H1 (cell line): Measurements from ENCODE around the gene SSUH2. TPM values are rescaled to one million over a fixed set of nuclear protein-coding genes. Genes with fewer than 3 reads are reported as not detected.

Source experiments
- CTCF ChIA-PET: fragments of 300-600 bp; sonication (Branson Sonifier 250); formaldehyde crosslinking; loops from one replicate; lab custom pipeline; 2021; ENCODE audit not compliant: partially characterized antibody; lab: Charles Lee
- POLR2A ChIA-PET: fragments of 300-600 bp; sonication (Branson Sonifier 250); formaldehyde crosslinking; loops from one replicate; lab custom pipeline; 2021; ENCODE audit warnings: inconsistent platforms; ENCODE audit not compliant: partially characterized antibody; lab: Charles Lee
- DNase-seq, 2 experiments: peaks; one replicate each; pipeline versions ENCODE4 v3.0.0 to v3.0.0-alpha.2; 2010 to 2022; ENCODE audit warnings: low spot score in 2 of 2, low read depth in 1 of 2, mixed read lengths in 1 of 2
- FAIRE-seq: peaks from 2 replicates; lab custom pipeline; 2011; peaks lifted over from hg19 to GRCh38; lab: Jason Lieb, UNC
- H2AFZ ChIP-seq: 2 replicates; pipeline ENCODE4 v1.8.1; 2012; ENCODE audit warnings: low read length, inconsistent platforms
- H2AK5ac ChIP-seq: 2 replicates; pipeline ENCODE4 v1.6.1; 2013; ENCODE audit warnings: low read depth, low read length
- H2BK120ac ChIP-seq: replicated peaks from 2 replicates; pipeline ENCODE3; 2013; ENCODE audit warnings: low read depth, low read length, inconsistent platforms
- H2BK12ac ChIP-seq: 2 replicates; pipeline ENCODE4 v1.6.1; 2013; ENCODE audit warnings: low read depth, low read length
- H2BK15ac ChIP-seq: 2 replicates; pipeline ENCODE4 v1.6.1; 2013; ENCODE audit warnings: low read length
- H2BK20ac ChIP-seq: 2 replicates; pipeline ENCODE4 v1.6.1; 2013; ENCODE audit warnings: low read length
- H2BK5ac ChIP-seq: 2 replicates; pipeline ENCODE4 v1.6.1; 2013; ENCODE audit warnings: low read depth, low read length
- H3K14ac ChIP-seq: 2 replicates; pipeline ENCODE4 v1.6.1; 2013; ENCODE audit warnings: inconsistent platforms; ENCODE audit not compliant: insufficient read length
- H3K18ac ChIP-seq: 2 replicates; pipeline ENCODE4 v1.6.1; 2013; ENCODE audit warnings: low read length; ENCODE audit errors: extremely low read depth
- H3K23ac ChIP-seq: 2 replicates; pipeline ENCODE4 v1.6.1; 2013; ENCODE audit warnings: inconsistent platforms; ENCODE audit not compliant: insufficient read length
- H3K23me2 ChIP-seq: 2 replicates; pipeline ENCODE4 v1.6.1; 2013; ENCODE audit warnings: low read depth, low read length
- H3K27ac ChIP-seq: 2 replicates; pipeline ENCODE4 v1.6.1; 2011; ENCODE audit warnings: low read depth, low read length, inconsistent platforms
- H3K27me3 ChIP-seq, 4 experiments: replicated peaks in 1 of 4; 1 replicate in 1 of 4; 2 replicates in 3 of 4; pipeline versions ENCODE4 v1.6.1 to v1.8.1; 2011 to 2013; ENCODE audit warnings: low read length in 3 of 4, mild to moderate bottlenecking in 3 of 4, inconsistent platforms in 2 of 4, mixed read lengths in 2 of 4, moderate library complexity in 1 of 4; ENCODE audit not compliant: control insufficient read depth in 3 of 4, insufficient read depth in 3 of 4; ENCODE audit errors: extremely low read depth in 1 of 4
- H3K36me3 ChIP-seq, 4 experiments: 2 replicates each; pipeline versions ENCODE4 v1.6.1 to v1.8.1; 2011 to 2013; ENCODE audit warnings: mild to moderate bottlenecking in 4 of 4, low read length in 3 of 4, moderate library complexity in 2 of 4, control low read depth in 1 of 4, inconsistent platforms in 1 of 4; ENCODE audit not compliant: insufficient read depth in 4 of 4, control insufficient read depth in 2 of 4
- H3K4ac ChIP-seq: replicated peaks from 2 replicates; pipeline ENCODE3; 2013; ENCODE audit warnings: low read length, low read depth, mixed read lengths, inconsistent platforms; ENCODE audit not compliant: insufficient read length
- H3K4me1 ChIP-seq, 4 experiments: replicated peaks in 1 of 4; 1 replicate in 1 of 4; 2 replicates in 3 of 4; pipeline versions ENCODE4 v1.6.1 to v1.8.1; 2011 to 2013; ENCODE audit warnings: low read length in 3 of 4, inconsistent platforms in 2 of 4, mixed read lengths in 1 of 4; ENCODE audit not compliant: insufficient read depth in 4 of 4, control insufficient read depth in 3 of 4
- H3K4me2 ChIP-seq, 2 experiments: 2 replicates each; pipeline versions ENCODE4 v1.6.1 to v1.8.1; 2011 to 2013; ENCODE audit warnings: low read depth in 2 of 2, low read length in 2 of 2, control low read depth in 1 of 2, inconsistent platforms in 1 of 2, mild to moderate bottlenecking in 1 of 2; ENCODE audit not compliant: insufficient read depth in 1 of 2
- H3K4me3 ChIP-seq, 4 experiments: fragments of 200-600, 300-600 bp in 1 of 4; sonication (generic), shearing (Covaris generic), sonication (Bioruptor Twin) in 1 of 4; 2 replicates each; pipeline versions ENCODE4 v1.5.1 to v1.8.1; 2011 to 2016; ENCODE audit warnings: low read length in 4 of 4, low read depth in 3 of 4, control low read depth in 2 of 4, inconsistent platforms in 2 of 4, mild to moderate bottlenecking in 2 of 4, mixed read lengths in 1 of 4, moderate library complexity in 1 of 4; ENCODE audit not compliant: insufficient read depth in 2 of 4; ENCODE audit errors: extremely low read depth in 1 of 4
- H3K56ac ChIP-seq: replicated peaks from 2 replicates; pipeline ENCODE3; 2013; ENCODE audit warnings: low read depth, mild to moderate bottlenecking, mixed read lengths, low read length, inconsistent platforms; ENCODE audit not compliant: insufficient read length
- H3K79me1 ChIP-seq: 2 replicates; pipeline ENCODE4 v1.6.1; 2013; ENCODE audit warnings: low read depth, low read length, control low read depth
- H3K79me2 ChIP-seq, 2 experiments: 2 replicates each; pipeline versions ENCODE4 v1.6.1 to v1.8.1; 2012 to 2013; ENCODE audit warnings: low read length in 2 of 2, mild to moderate bottlenecking in 2 of 2, inconsistent platforms in 1 of 2; ENCODE audit not compliant: insufficient read depth in 2 of 2, control insufficient read depth in 1 of 2
- H3K9ac ChIP-seq, 4 experiments: replicated peaks in 1 of 4; 1 replicate in 1 of 4; 2 replicates in 3 of 4; pipeline versions ENCODE4 v1.6.1 to v1.8.1; 2011 to 2013; ENCODE audit warnings: low read depth in 3 of 4, low read length in 3 of 4, control low read depth in 2 of 4, mild to moderate bottlenecking in 2 of 4, moderate library complexity in 2 of 4, inconsistent platforms in 1 of 4; ENCODE audit errors: extremely low read depth in 1 of 4
- H3K9me3 ChIP-seq, 2 experiments: 2 replicates each; pipeline versions ENCODE4 v1.6.1 to v1.8.1; 2012 to 2013; ENCODE audit warnings: mild to moderate bottlenecking in 2 of 2, moderate library complexity in 2 of 2, control low read depth in 1 of 2, inconsistent platforms in 1 of 2, low read depth in 1 of 2, low read length in 1 of 2, mixed read lengths in 1 of 2; ENCODE audit not compliant: insufficient read depth in 2 of 2
- H4K20me1 ChIP-seq, 2 experiments: replicated peaks in 1 of 2; 2 replicates each; pipeline versions ENCODE3 to v1.8.1; 2011 to 2013; ENCODE audit warnings: inconsistent platforms in 2 of 2, low read length in 2 of 2, mild to moderate bottlenecking in 1 of 2; ENCODE audit not compliant: insufficient read depth in 2 of 2, control insufficient read depth in 1 of 2
- H4K5ac ChIP-seq: 2 replicates; pipeline ENCODE4 v1.6.1; 2013; ENCODE audit warnings: low read length, low read depth, mixed read lengths, inconsistent platforms; ENCODE audit not compliant: insufficient read length
- H4K8ac ChIP-seq: 2 replicates; pipeline ENCODE4 v1.8.0; 2013; ENCODE audit warnings: mild to moderate bottlenecking, moderate library complexity, low read length, inconsistent platforms; ENCODE audit not compliant: insufficient read depth; ENCODE audit errors: extremely low read depth
- H4K91ac ChIP-seq: replicated peaks from 2 replicates; pipeline ENCODE3; 2013; ENCODE audit warnings: low read length, mixed read lengths, inconsistent platforms; ENCODE audit not compliant: insufficient read length
- FOSL1 ChIP-seq: IDR thresholded peaks from 2 replicates; pipeline ENCODE4 v1.6.1; 2011; ENCODE audit warnings: mild to moderate bottlenecking, low read depth, low read length, moderate library complexity; ENCODE audit not compliant: insufficient read depth
- WGBS, 2 experiments: shearing (Covaris generic) in 1 of 2; methylation state at CpG; one replicate each; pipeline versions ENCODE4 v1.1.6 to v1.1.7; 2013 to 2015; ENCODE audit warnings: low lambda C conversion rate in 2 of 2, mixed read lengths in 2 of 2, inconsistent platforms in 1 of 2, low coverage in 1 of 2, missing lambda C conversion rate in 1 of 2; ENCODE audit not compliant: insufficient replicate concordance in 2 of 2, insufficient coverage in 1 of 2, insufficient read length in 1 of 2; ENCODE audit errors: extremely low coverage in 1 of 2, missing lambda C conversion rate in 1 of 2; 5-methylcytosine and 5-hydroxymethylcytosine counted together
- polyA plus RNA-seq, 7 experiments: library from polyadenylated mRNA; depleted of rRNA in 3 of 7; stranded (reverse) in 5 of 7; unstranded in 2 of 7; fragments of >200 nt in 5 of 7; fragments of 200-250 nt in 2 of 7; gene quantifications; 1 replicate in 5 of 7; 2 replicates in 1 of 7; 4 replicates in 1 of 7; pipeline versions ENCODE4 v1.2.1 to v1.2.3, GENCODE V29; 2011 to 2013; ENCODE audit warnings: missing spikeins in 2 of 7, mixed read lengths in 2 of 7
- total RNA-seq: library from RNA; stranded (reverse); fragmentation: NEBNext Ultra II Directional; extraction: Animal tissue kit (Norgen Biotek cat#: 25700); gene quantifications from 2 replicates; pipeline ENCODE4 v1.2.1, GENCODE V29; 2021

Gene SSUH2
- total and polyA plus RNA-seq, 2 of the 8 experiments (the other 6 are each of a cell fraction or from before 2014, with no cell fraction given), result 0.62 to 0.69 TPM

DNA sequence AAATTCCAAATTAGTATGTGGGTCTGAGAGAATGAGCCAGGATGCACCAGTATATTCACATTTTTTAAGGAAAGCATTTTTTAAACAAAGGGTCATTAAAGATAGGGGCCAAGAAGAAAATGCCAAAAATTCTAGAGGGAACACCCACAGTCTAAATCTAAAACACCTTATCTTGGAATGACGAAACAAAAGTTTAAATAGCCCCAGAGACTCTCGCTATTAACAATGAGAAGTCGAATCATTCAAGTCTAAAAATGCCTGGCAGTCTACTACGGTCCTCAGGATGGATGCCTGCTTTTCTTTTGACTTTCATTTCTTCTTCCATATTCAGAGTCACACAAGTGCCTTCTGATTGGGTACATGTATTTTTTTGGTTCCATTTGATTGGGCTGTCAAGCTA, 66.3 kb downstream of the SSUH2 start:
- Histone ChIP-seq H3K4ac (no peak overlapping the region), H3K4me3 (no peak overlapping the region), H2BK20ac (no peak overlapping the region), H3K27me3 (no peaks in the 10 kb centered on the region), H4K20me1 (no peaks in the 10 kb centered on the region), H2BK12ac (no peak overlapping the region), H2AFZ (no peak overlapping the region), H3K79me2 (no peaks in the 10 kb centered on the region), H3K4me1 (no peaks in the 10 kb centered on the region), H3K79me1 (no peaks in the 10 kb centered on the region), H3K9ac (no peak overlapping the region), H3K9me3 (no peaks in the 10 kb centered on the region), H3K14ac (no peak overlapping the region), H2BK15ac (no peak overlapping the region), H2BK5ac (no peak overlapping the region), H3K18ac (no peak overlapping the region), H3K56ac (no peak overlapping the region), H4K91ac (no peak overlapping the region), H2AK5ac (no peak overlapping the region), H4K5ac (no peak overlapping the region), H3K4me2 (no peak overlapping the region), H3K23ac (no peak overlapping the region), H3K27ac (no peak overlapping the region), H3K23me2 (no peaks in the 10 kb centered on the region), H3K36me3 (no peaks in the 10 kb centered on the region), H2BK120ac (no peak overlapping the region), H4K8ac (no peak overlapping the region)
- POLR2A ChIA-PET, result no interaction called here
- no peak for TF ChIP-seq FOSL1
- WGBS, 2 experiments, result 87% methylated on average over 4 of the region's 4 CpGs; no CpG with 5 or more reads in 1 of the 2 experiments
- CTCF ChIA-PET, result interaction anchor here (0.6 kb wide), 1 partner anchor 164 kb away, joined by 4 read pairs; no protein-coding TSS in a partner anchor
- FAIRE-seq, result no peak
- no peak for DNase-seq
